ENCODE data around the gene RNF223.
A peak's percentile ranks its signal among the peaks of the same experiment; 100 is the strongest.

The RNF223 gene

DNA sequence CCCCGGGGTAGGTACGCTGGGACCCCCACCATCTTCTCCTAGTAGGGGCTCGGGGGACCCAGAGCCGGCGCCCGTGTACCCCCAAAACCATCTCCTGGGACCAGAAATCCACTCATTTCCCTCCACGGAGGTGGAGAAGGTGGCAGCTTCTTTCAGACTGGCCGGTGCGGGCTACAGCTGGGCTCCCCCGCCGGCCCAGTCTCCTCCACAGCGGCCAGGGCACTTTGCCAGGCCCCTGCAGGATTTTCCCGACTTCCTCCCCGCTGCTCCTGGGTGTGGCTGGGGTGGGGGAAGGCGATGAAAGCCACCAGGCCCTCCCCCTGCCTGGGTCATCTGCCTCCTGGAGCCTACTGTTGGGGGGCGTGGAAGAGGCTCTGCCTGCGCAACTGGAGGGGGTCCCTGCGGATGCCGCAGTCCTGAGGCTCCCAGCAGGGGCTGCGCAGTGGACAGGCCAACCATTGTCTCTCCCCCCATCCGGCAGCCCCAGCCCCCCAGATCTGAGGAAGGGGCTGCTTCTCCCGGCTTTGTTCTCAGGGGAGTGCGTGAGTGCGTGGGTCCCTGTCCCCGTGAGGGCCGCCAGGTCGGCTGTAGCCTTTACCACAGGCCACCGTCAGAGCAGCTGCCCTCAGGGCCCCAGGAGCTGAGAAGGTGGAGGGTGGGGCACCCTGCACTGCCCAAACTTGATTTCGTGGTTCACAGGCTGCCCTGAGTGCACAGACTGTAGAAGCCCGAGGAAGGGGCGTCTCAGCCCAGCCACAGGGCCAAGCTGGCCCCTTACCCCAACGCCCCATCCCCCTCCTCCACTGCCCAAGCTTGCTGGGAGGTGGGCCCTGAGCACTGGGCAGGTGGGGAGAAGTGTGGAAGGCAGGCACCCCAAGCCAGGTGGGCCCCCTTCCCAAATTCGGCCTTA lies 52.8 kb downstream of the RNF223 start:
- Histone ChIP-seq H3K4me3 (ENCODE audit: low read length) (peak overlapping the region; percentile 55), H3K27ac (ENCODE audit: low read length) (no peak overlapping the region), H3K9ac (ENCODE audit: low read length) (no peak overlapping the region), H3K27me3 (ENCODE audit: control insufficient read depth, insufficient read depth, low read length) (peaks cover 5% of the 10 kb centered on the region), H3K36me3 (ENCODE audit: control insufficient read depth, low read depth, low read length) (no peaks in the 10 kb centered on the region), H3K9me3 (ENCODE audit: control insufficient read depth, low read depth, low read length) (no peaks in the 10 kb centered on the region), H3K4me1 (ENCODE audit: control insufficient read depth, low read depth, low read length) (peaks cover 15% of the 10 kb centered on the region)

Data from iPS-18a (cell line).